ENCODE data around the gene ESRRA.

ESRRA gene

GRCh38 chr11:64334764-64335735, 29.7 kb downstream of the ESRRA start:
- no peak for DNase-seq

GRCh38 chr11:64337538-64338249, 32.4 kb downstream of the ESRRA start:
- no peak for DNase-seq

GRCh38 chr11:64338716-64339115, 33.4 kb downstream of the ESRRA start:
- no peak for DNase-seq

- DNase-seq = no peak
Observed at GRCh38 chr11:64339286-64339685, 34.0 kb downstream of the ESRRA start.

GRCh38 chr11:64339754-64340408, 34.6 kb downstream of the ESRRA start, which contains the start of gene CCDC88B:
TSS of gene CCDC88B (plus strand) at chr11:64340204. CDS start at chr11:64340267, 63 bp downstream.
- DNase-seq = no peak

GRCh38 chr11:64340671-64341335, 35.5 kb downstream of the ESRRA start:
- no peak for DNase-seq

- DNase-seq = no peak
Observed at GRCh38 chr11:64341429-64341828, 36.1 kb downstream of the ESRRA start.

- DNase-seq = no peak
Observed at GRCh38 chr11:64341851-64342791, 36.8 kb downstream of the ESRRA start.

GRCh38 chr11:64342869-64343745, 37.8 kb downstream of the ESRRA start:
- no peak for DNase-seq

GRCh38 chr11:64343767-64344559, 38.6 kb downstream of the ESRRA start:
- no peak for DNase-seq

- no peak for DNase-seq
Observed at GRCh38 chr11:64344787-64345186, 39.5 kb downstream of the ESRRA start.

GRCh38 chr11:64347193-64347867, 42.0 kb downstream of the ESRRA start:
- no peak for DNase-seq

- no peak for DNase-seq
Observed at GRCh38 chr11:64348383-64349024, 43.2 kb downstream of the ESRRA start.

GRCh38 chr11:64349025-64349387, 43.7 kb downstream of the ESRRA start:
- no peak for DNase-seq

- DNase-seq = no peak
Observed at GRCh38 chr11:64349404-64349803, 44.1 kb downstream of the ESRRA start.

GRCh38 chr11:64351136-64351631, 45.9 kb downstream of the ESRRA start:
- DNase-seq = no peak

- no peak for DNase-seq
Observed at GRCh38 chr11:64352099-64352994, 47.0 kb downstream of the ESRRA start.

Measured in NCI-H2227 treated with DMSO at 0.1 percent for 48 hours (cell line).